ENCODE measurements around the gene PUS3. TPM values are rescaled to one million over a fixed set of nuclear protein-coding genes. Genes with fewer than 3 reads are reported as not detected.

The PUS3 gene
- total RNA-seq, 1 experiment from 2014 or later = 22.4 TPM

GRCh38 chr11:125846188-125846587, 56.8 kb downstream of the PUS3 start:
- no peak for TF ChIP-seq CTCF (IDR thresholded peaks at IDR 0.05; ENCODE audit: insufficient read depth in 1 of 2, low read depth in 1 of 2, low read length in 1 of 2, severe bottlenecking in 1 of 2, unreplicated experiment in 1 of 2)
- Mint-ChIP-seq H3K27ac (ENCODE audit: unreplicated experiment) (no peak overlapping the region), H3K36me3 (ENCODE audit: insufficient read depth, unreplicated experiment) (no peaks in the 10 kb centered on the region), H3K9me3 (ENCODE audit: unreplicated experiment) (peaks cover 33% of the 10 kb centered on the region), H3K27me3 (ENCODE audit: insufficient read depth, unreplicated experiment) (peaks cover 5% of the 10 kb centered on the region), H3K4me3 (ENCODE audit: unreplicated experiment) (no peak overlapping the region), H3K4me1 (ENCODE audit: low read depth, unreplicated experiment) (no peaks in the 10 kb centered on the region)
- Histone ChIP-seq H3K9me3 (peaks cover 16% of the 10 kb centered on the region), H3K36me3 (ENCODE audit: control insufficient read depth, insufficient read depth, low read length) (no peaks in the 10 kb centered on the region), H3K4me1 (no peaks in the 10 kb centered on the region), H3K27me3 (replicated peaks; ENCODE audit: control insufficient read depth, insufficient read depth, low read length) (no peaks in the 10 kb centered on the region), H3K4me3 (ENCODE audit: low read depth, low read length) (no peak overlapping the region)
- BruUV-seq (replicated peaks) = no TSS peak
- POLR2A ChIA-PET = no interaction called here
- CTCF ChIA-PET = no interaction called here
- intact Hi-C loops (cut with micrococcal nuclease; ENCODE audit: unreplicated experiment) = no loop called here
- DNase-seq = no peak

Other genes starting within 250 kb of the PUS3 start
- not detected in 2 replicates for gene ACRV1, start 222.4 kb downstream of the PUS3 start, total RNA-seq (2022)
- not detected in 2 replicates for gene PATE1, start 156.9 kb downstream of the PUS3 start, total RNA-seq (2022)
- gene PATE2, start 124.4 kb downstream of the PUS3 start, total RNA-seq (2022) = not detected in 2 replicates
- gene PATE3, start 115.1 kb downstream of the PUS3 start, total RNA-seq (2022) = not detected in 2 replicates
- not detected in 2 replicates for gene PATE4, start 69.9 kb downstream of the PUS3 start, total RNA-seq (2022)
- gene HYLS1, start 15.5 kb downstream of the PUS3 start, total RNA-seq (2022) = 2.0 and 2.5 TPM in 2 replicates
- gene DDX25, start 1.3 kb upstream of the PUS3 start, total RNA-seq (2022) = not detected in 2 replicates
- gene VSIG10L2, start 42.8 kb upstream of the PUS3 start, total RNA-seq (2022) = not detected in 2 replicates
- 5.7 and 6.8 TPM in 2 replicates for gene CDON, start 159.7 kb upstream of the PUS3 start, total RNA-seq (2022)

Measured in Caco-2 (cell line).